Fibroblast of pulmonary artery (primary cell): ENCODE results near the gene CLIC3.

Experiments
- DNase-seq: peaks from one replicate; pipeline ENCODE4 v3.0.0-alpha.2; 2010; ENCODE audit warnings: low read depth
- H3K4me3 ChIP-seq: replicated peaks from 2 replicates; pipeline ENCODE4 v1.5.1; 2011; ENCODE audit warnings: low read depth, mild to moderate bottlenecking, control low read depth, low read length, moderate library complexity
- CTCF ChIP-seq: IDR thresholded peaks from 2 replicates; pipeline ENCODE4 v1.5.1; 2011; ENCODE audit warnings: mild to moderate bottlenecking, control low read depth, low read length, inconsistent platforms; ENCODE audit errors: missing control alignments

Gene CLIC3

GRCh38 chr9:137016436-137016835 lies 20.1 kb upstream of the CLIC3 start:
- TF ChIP-seq CTCF = no peak
- no peak for DNase-seq
- no peak overlapping the region for H3K4me3 ChIP-seq

GRCh38 chr9:137015976-137016375 lies 19.6 kb upstream of the CLIC3 start:
- no peak for TF ChIP-seq CTCF
- no peak for DNase-seq
- H3K4me3 ChIP-seq = no peak overlapping the region

- DNase-seq = no peak
- H3K4me3 ChIP-seq = no peak overlapping the region
- TF ChIP-seq CTCF = no peak
Observed at GRCh38 chr9:137015540-137015930, 19.2 kb upstream of the CLIC3 start.

- no peak for TF ChIP-seq CTCF
- H3K4me3 ChIP-seq = no peak overlapping the region
Observed at GRCh38 chr9:137014776-137015539, 18.6 kb upstream of the CLIC3 start.

GRCh38 chr9:137014166-137014565 lies 17.8 kb upstream of the CLIC3 start:
- DNase-seq = no peak
- TF ChIP-seq CTCF = no peak
- H3K4me3 ChIP-seq = no peak overlapping the region

More at GRCh38 chr9:137014776-137015539, 18.6 kb upstream of the CLIC3 start:
- no peak for DNase-seq

- TF ChIP-seq CTCF = no peak
- DNase-seq = no peak
- no peak overlapping the region for H3K4me3 ChIP-seq
Observed at GRCh38 chr9:137013571-137013940, 17.2 kb upstream of the CLIC3 start.
